HCT116 (cell line): ENCODE measurements around the gene FLYWCH1. TPM values are rescaled to one million over a fixed set of nuclear protein-coding genes. Genes with fewer than 3 reads are reported as not detected.

Source experiments
- ATAC-seq: fragments of 200-7000 bp; cut with Tn5 transposase; 2 replicates; pipeline ENCODE4 v1.9.1; 2020; ENCODE audit warnings: mild to moderate bottlenecking, moderate library complexity
- BruUV-seq: library from RNA; stranded (reverse); fragments of 400-500 nt; replicated peaks from 2 replicates; lab custom pipeline; 2021; lab: Mats Ljungman, UMichigan
- CTCF ChIA-PET: fragments of 300-600 bp; sonication (Branson Sonifier 250); formaldehyde crosslinking; loops from one replicate; lab custom pipeline; 2021; ENCODE audit warnings: antibody characterized with exemption; lab: Charles Lee
- POLR2A ChIA-PET: fragments of 300-600, 350-600 bp; sonication (Branson Sonifier 250); formaldehyde crosslinking; loops from one replicate; lab custom pipeline; 2021; ENCODE audit warnings: antibody characterized with exemption; lab: Charles Lee
- RAD21 ChIA-PET, 2 experiments: fragments of 300-600 bp; sonication (Branson Sonifier 250); formaldehyde crosslinking; loops; one replicate each; lab custom pipeline; 2023; ENCODE audit warnings: low total read pairs in 2 of 2; ENCODE audit not compliant: uncharacterized antibody in 2 of 2, unreplicated experiment in 2 of 2, low non-redundant PET in 1 of 2; lab: Charles Lee
- DNase-seq: peaks from one replicate; pipeline ENCODE4 v3.0.0-alpha.2; 2010; ENCODE audit warnings: low read depth, low spot score
- H2AFZ ChIP-seq: fragments of 200-600 bp; shearing (Covaris generic), sonication (generic); 2 replicates; pipeline ENCODE4 v1.6.1; 2017; ENCODE audit warnings: low read depth, mixed run types, mixed read lengths, antibody characterized with exemption, low read length; ENCODE audit not compliant: poor library complexity, severe bottlenecking
- H3K27ac ChIP-seq: 2 replicates; pipeline ENCODE4 v1.5.1; 2012; ENCODE audit warnings: low read depth, low read length
- H3K27me3 ChIP-seq: fragments of 200-600 bp; sonication (generic); 2 replicates; pipeline ENCODE4 v1.6.1; 2016; ENCODE audit warnings: mixed run types, low read length, mixed read lengths; ENCODE audit not compliant: insufficient read depth
- H3K36me3 ChIP-seq, 2 experiments: fragments of 200-500 bp in 1 of 2; fragments of 200-600 bp in 1 of 2; sonication (Bioruptor generic) in 1 of 2; sonication (generic) in 1 of 2; 2 replicates each; pipeline versions ENCODE4 v1.5.1 to v1.6.1; 2014 to 2016; ENCODE audit warnings: low read length in 2 of 2, inconsistent platforms in 1 of 2, mixed read lengths in 1 of 2, mixed run types in 1 of 2; ENCODE audit not compliant: insufficient read depth in 2 of 2, control insufficient read depth in 1 of 2
- H3K4me1 ChIP-seq, 2 experiments: fragments of 200-600 bp in 1 of 2; sonication (generic) in 1 of 2; 2 replicates each; pipeline versions ENCODE4 v1.5.1 to v1.6.1; 2012 to 2017; ENCODE audit warnings: low read length in 2 of 2, inconsistent platforms in 1 of 2, mild to moderate bottlenecking in 1 of 2, mixed read lengths in 1 of 2, mixed run types in 1 of 2, moderate library complexity in 1 of 2; ENCODE audit not compliant: insufficient read depth in 2 of 2, control insufficient read depth in 1 of 2
- H3K4me2 ChIP-seq: fragments of 200-600 bp; sonication (generic); 2 replicates; pipeline ENCODE4 v1.6.1; 2017; ENCODE audit warnings: mixed run types, low read length, mixed read lengths
- H3K4me3 ChIP-seq, 2 experiments: fragments of 200-600 bp in 1 of 2; sonication (generic) in 1 of 2; replicated peaks in 1 of 2; 2 replicates each; pipeline ENCODE4 v1.5.1; 2011 to 2016; ENCODE audit warnings: low read length in 2 of 2, control low read depth in 1 of 2, low read depth in 1 of 2, mild to moderate bottlenecking in 1 of 2, mixed read lengths in 1 of 2, mixed run types in 1 of 2
- H3K79me2 ChIP-seq: fragments of 200-600 bp; sonication (generic); 2 replicates; pipeline ENCODE4 v1.6.1; 2017; ENCODE audit warnings: mild to moderate bottlenecking, mixed run types, low read length, moderate library complexity, mixed read lengths; ENCODE audit not compliant: insufficient read depth
- H3K9ac ChIP-seq: fragments of 200-600 bp; sonication (generic); 2 replicates; pipeline ENCODE4 v1.6.1; 2016; ENCODE audit warnings: low read length, mixed read lengths
- H3K9me2 ChIP-seq: fragments of 200-600 bp; sonication (generic), shearing (Covaris generic); 2 replicates; pipeline ENCODE4 v1.6.1; 2017; ENCODE audit warnings: mixed run types, mild to moderate bottlenecking, moderate library complexity; ENCODE audit not compliant: insufficient read depth
- H3K9me3 ChIP-seq, 2 experiments: fragments of 200-500 bp in 1 of 2; fragments of 200-600 bp in 1 of 2; sonication (Bioruptor generic) in 1 of 2; sonication (generic) in 1 of 2; 2 replicates each; pipeline ENCODE4 v1.6.1; 2014 to 2017; ENCODE audit warnings: low read length in 2 of 2, mixed read lengths in 2 of 2, inconsistent platforms in 1 of 2, low read depth in 1 of 2, mild to moderate bottlenecking in 1 of 2, mixed run types in 1 of 2, moderate library complexity in 1 of 2; ENCODE audit not compliant: control insufficient read depth in 1 of 2, insufficient read depth in 1 of 2
- H4K20me1 ChIP-seq: fragments of 200-600 bp; sonication (generic), shearing (Covaris generic); 2 replicates; pipeline ENCODE4 v1.6.1; 2017; ENCODE audit warnings: mixed run types, mild to moderate bottlenecking, moderate library complexity; ENCODE audit not compliant: insufficient read depth
- CEBPB ChIP-seq: IDR thresholded peaks from 2 replicates; pipeline ENCODE4 v1.6.1; 2012; ENCODE audit warnings: low read depth
- ELF1 ChIP-seq: IDR thresholded peaks from 2 replicates; pipeline ENCODE4 v1.6.1; 2012; ENCODE audit warnings: low read depth, borderline replicate concordance
- FOSL1 ChIP-seq: IDR thresholded peaks from 2 replicates; pipeline ENCODE4 v1.6.1; 2012; ENCODE audit warnings: low read depth
- JUND ChIP-seq: IDR thresholded peaks from 2 replicates; pipeline ENCODE4 v1.6.1; 2012
- RAD21 ChIP-seq: IDR thresholded peaks from 2 replicates; pipeline ENCODE4 v1.6.1; 2012; ENCODE audit warnings: low read depth, mild to moderate bottlenecking
- SIN3A ChIP-seq: IDR thresholded peaks from 2 replicates; pipeline ENCODE4 v1.6.1; 2012; ENCODE audit warnings: low read depth
- TCF7L2 ChIP-seq: IDR thresholded peaks from 2 replicates; pipeline ENCODE4 v1.7.0; 2011; ENCODE audit warnings: borderline replicate concordance, inconsistent platforms; ENCODE audit not compliant: insufficient read depth, insufficient read length; ENCODE audit errors: extremely low read depth
- YY1 ChIP-seq: IDR thresholded peaks from 2 replicates; pipeline ENCODE4 v1.6.1; 2011; ENCODE audit warnings: low read length, low read depth, moderate library complexity, mild to moderate bottlenecking; ENCODE audit not compliant: insufficient replicate concordance; ENCODE audit errors: extremely low read depth
- ZFX ChIP-seq: fragments of 450-650 bp; IDR thresholded peaks from 2 replicates; pipeline ENCODE4 v1.6.1; 2017
- intact Hi-C: fragments of 100-400 bp; cut with micrococcal nuclease; formaldehyde crosslinking; loops from 2 replicates; pipeline ENCODE4 v1.10.0; 2022
- total RNA-seq: library from RNA; stranded (reverse); gene quantifications from one replicate; pipeline ENCODE4 v1.2.1, GENCODE V29; 2021; ENCODE audit not compliant: unreplicated experiment
- TF ChIP-seq, protein P1 (sequence below): IDR thresholded peaks from 2 replicates; pipeline ENCODE4 v1.6.1; 2011; ENCODE audit warnings: mild to moderate bottlenecking, low read length, moderate library complexity; ENCODE audit not compliant: insufficient replicate concordance; ENCODE audit errors: extremely low read depth
- TF ChIP-seq, protein P2 (sequence below): IDR thresholded peaks from 2 replicates; pipeline ENCODE4 v1.6.1; 2012

Gene FLYWCH1
- total RNA-seq, 1 experiment from 2014 or later, result 66.6 TPM

DNA sequence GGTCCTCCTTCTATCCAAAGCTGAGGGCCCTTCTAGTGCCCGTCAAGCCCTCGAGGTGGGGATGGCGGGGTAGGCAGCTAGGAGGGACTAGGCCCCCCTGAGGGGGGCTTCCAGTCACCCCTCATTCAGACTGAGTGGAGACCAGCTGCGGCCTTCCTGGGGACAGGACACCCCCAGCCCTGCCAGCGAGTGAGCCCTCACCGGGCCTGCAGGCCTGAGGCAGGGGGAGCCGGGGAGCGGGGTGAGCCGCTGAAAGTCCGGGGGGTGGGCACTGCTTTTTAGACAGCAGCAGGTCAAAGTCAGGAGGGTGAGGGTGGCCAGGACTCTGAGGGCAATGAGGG is 43.7 kb downstream of the FLYWCH1 start:
- ChIA-PET RAD21 (no interaction called here), POLR2A (no interaction called here), CTCF (no interaction called here)
- Histone ChIP-seq H3K9me2 (no peaks in the 10 kb centered on the region), H3K36me3 (no peaks in the 10 kb centered on the region), H2AFZ (no peak overlapping the region), H3K9me3 (no peaks in the 10 kb centered on the region), H3K9ac (no peak overlapping the region), H4K20me1 (no peaks in the 10 kb centered on the region), H3K4me1 (peaks cover 0 to 17% of the 10 kb centered on the region in 2 experiments; a peak in 2 of 4 replicates), H3K79me2 (no peaks in the 10 kb centered on the region), H3K4me2 (no peak overlapping the region), H3K27ac (no peak overlapping the region), H3K4me3 (no peak overlapping the region), H3K27me3 (no peaks in the 10 kb centered on the region)
- no peak for DNase-seq
- intact Hi-C loops, result no loop called here
- ATAC-seq, result no peak
- no TSS peak for BruUV-seq
- TF ChIP-seq FOSL1 (no peak), JUND (no peak), RAD21 (no peak), SIN3A (no peak), CEBPB (no peak), YY1 (no peak), ELF1 (no peak), TCF7L2 (no peak), ZFX (no peak)
- TF ChIP-seq, protein P1, sequence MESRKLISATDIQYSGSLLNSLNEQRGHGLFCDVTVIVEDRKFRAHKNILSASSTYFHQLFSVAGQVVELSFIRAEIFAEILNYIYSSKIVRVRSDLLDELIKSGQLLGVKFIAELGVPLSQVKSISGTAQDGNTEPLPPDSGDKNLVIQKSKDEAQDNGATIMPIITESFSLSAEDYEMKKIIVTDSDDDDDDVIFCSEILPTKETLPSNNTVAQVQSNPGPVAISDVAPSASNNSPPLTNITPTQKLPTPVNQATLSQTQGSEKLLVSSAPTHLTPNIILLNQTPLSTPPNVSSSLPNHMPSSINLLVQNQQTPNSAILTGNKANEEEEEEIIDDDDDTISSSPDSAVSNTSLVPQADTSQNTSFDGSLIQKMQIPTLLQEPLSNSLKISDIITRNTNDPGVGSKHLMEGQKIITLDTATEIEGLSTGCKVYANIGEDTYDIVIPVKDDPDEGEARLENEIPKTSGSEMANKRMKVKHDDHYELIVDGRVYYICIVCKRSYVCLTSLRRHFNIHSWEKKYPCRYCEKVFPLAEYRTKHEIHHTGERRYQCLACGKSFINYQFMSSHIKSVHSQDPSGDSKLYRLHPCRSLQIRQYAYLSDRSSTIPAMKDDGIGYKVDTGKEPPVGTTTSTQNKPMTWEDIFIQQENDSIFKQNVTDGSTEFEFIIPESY, result no peak
- TF ChIP-seq, protein P2, sequence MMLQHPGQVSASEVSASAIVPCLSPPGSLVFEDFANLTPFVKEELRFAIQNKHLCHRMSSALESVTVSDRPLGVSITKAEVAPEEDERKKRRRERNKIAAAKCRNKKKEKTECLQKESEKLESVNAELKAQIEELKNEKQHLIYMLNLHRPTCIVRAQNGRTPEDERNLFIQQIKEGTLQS, result no peak
